ENCODE measurements around the gene PCK2.

PCK2 gene

DNA sequence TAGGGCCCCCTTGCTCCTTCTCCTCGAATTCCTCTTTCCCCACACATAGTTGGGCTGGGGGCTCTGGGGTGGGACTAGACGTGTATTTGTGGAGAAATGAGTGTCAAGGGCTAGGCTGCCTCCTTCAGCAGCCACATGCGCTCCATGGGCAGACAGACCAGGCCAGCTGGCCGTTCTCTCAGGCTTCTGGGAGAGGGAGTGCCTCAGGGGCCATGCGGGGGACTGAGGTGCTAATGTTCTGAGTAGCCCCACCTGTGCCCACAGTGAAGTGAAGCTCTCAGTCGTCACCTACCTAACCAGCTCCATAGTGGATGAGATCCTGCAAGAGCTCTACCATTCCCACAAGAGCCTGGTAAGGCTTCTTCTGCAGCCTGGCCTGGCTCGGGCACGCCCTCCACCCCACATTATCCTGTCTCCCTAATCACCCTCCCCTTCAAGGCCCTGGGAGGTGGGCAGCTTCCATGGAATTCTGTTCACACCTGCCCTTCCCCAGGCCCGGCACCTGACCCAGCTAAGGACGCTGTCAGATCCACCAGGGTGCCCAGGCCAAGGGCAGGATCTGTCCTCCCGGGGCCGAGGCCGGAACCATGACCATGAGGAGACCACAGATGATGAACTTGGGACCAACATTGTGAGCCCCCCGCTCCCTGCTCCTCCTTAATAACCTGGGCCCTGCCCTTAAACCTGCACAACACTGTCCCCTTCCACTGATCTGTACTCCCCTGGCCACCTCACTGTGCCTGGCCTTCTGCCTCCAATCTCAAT lies 31.7 kb upstream of the PCK2 start:
- DNase-seq, result no peak

DNA sequence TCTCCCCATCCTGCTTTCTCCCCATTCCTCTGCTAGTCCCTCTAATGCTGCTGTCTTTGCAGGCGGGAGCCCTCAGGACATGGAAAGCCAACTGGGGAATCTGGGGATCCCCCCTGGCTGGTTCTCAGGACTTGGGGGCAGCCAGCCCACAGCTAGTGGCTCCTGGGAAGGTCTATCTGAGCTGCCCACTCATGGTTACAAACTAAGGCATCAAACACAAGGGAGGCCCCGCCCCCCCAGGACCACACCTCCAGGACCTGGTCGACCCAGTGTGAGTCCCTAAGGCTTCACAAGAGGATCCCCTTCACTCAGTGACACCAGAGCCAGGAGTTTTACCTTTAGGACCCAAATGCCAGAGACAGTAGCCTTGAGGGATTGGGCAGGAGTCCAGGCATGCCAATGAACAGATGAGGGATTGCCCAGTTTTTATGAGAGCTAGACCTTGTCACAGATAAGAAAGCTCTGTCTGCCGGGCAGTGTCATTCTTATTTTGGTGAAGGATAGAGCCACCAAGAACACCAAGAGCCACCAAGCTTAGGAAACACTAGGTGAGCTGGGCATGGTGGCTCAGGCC lies 30.8 kb upstream of the PCK2 start:
- no peak for DNase-seq

DNA sequence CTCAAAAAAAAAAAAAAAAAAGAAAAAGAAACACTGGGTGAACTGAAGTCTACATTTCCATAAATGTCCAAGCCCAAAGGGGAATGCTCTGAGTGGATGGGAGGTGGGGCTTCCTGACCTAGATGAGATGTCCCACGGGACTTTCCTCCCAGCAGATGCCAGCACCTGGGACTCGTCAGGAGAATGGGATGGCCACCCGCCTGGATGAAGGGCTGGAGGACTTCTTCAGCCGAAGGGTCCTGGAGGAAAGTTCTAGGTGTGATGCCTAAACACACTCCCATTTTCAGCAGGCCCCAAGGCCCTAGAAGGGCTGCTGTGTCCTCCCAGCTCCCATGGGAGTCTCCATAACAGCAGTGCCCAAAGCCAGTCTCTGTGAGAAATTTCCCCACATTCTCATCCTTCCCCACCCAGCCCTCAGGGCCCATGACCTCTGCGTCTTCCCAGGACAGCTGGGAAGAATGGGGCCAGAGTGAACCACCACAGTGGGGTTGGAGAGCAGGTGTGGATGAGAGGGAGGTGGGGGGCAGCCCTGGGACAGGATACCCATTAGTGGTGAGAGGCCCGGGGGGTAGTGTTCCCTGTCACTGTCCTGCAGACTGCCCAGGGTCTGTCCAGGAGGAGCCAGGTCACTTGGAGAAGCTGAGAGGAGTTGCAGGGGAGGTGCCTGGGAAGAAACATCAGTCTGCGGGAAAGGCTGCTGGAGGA lies 29.9 kb upstream of the PCK2 start:
- DNase-seq, result no peak

DNA sequence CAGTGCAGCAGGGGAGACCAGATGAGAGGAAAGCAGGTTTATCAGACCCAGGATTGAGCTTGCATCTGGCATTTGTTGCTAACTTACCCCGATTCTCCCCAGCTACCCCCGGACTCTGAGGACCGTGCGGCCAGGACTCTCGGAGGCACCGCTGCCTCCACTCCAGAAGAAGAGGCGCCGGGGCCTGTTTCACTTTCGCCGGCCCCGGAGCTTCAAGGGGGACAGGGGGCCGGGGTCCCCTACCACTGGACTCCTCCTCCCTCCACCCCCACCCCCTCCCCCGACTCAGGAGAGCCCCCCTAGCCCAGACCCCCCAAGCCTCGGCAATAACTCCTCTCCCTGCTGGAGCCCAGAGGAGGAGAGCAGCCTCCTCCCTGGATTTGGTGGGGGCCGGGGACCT lies 29.3 kb upstream of the PCK2 start:
- DNase-seq, result no peak

DNA sequence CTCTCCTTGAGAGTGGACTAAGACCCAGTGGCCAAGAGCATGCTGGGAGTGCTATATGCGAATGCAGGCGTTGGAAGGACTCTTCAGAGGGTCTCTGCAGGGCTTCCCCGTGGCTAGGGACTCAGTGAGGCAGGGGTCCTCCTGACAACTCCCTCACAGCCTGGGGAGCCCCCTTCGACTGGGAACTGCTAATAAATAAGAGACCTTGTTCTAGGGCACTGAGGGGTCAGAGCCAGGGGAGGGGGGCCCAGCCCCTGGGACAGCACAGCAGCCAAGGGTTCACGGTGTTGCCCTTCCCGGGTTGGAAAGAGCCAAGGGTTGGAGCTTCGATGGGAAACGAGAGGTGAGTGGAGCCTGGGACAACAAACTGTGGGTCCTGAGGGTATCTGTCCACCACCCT lies 28.7 kb upstream of the PCK2 start:
- no peak for DNase-seq

DNA sequence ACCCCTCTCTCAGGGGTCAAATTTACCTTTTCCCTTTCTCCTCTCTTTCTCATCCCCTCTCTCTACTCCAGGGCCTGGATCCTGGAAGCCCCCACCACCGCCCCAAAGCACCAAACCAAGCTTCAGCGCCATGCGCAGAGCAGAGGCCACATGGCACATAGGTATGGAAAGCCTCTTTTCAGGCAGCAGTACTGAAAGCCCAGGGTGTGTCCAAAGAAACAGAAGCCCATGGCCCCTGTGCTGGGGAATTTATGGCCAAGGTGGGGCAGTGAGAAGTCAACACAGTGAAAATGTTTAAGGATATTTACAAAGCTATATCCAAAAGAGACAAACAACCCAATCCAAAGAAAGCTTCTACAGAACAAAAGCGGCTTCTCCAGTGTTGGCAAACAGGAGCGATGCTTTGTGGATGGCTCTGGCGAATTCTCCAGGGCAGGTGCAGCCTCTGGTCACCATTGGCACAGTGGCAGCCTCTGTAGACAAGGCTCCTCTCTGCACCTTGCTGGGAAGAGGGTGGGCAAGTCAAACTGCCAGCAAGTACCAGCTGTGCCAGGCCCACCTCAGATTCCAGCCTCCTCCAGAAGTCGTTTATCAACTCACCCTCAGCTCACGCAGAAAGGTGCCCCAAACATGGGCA lies 27.5 kb upstream of the PCK2 start:
- DNase-seq, result no peak

DNA sequence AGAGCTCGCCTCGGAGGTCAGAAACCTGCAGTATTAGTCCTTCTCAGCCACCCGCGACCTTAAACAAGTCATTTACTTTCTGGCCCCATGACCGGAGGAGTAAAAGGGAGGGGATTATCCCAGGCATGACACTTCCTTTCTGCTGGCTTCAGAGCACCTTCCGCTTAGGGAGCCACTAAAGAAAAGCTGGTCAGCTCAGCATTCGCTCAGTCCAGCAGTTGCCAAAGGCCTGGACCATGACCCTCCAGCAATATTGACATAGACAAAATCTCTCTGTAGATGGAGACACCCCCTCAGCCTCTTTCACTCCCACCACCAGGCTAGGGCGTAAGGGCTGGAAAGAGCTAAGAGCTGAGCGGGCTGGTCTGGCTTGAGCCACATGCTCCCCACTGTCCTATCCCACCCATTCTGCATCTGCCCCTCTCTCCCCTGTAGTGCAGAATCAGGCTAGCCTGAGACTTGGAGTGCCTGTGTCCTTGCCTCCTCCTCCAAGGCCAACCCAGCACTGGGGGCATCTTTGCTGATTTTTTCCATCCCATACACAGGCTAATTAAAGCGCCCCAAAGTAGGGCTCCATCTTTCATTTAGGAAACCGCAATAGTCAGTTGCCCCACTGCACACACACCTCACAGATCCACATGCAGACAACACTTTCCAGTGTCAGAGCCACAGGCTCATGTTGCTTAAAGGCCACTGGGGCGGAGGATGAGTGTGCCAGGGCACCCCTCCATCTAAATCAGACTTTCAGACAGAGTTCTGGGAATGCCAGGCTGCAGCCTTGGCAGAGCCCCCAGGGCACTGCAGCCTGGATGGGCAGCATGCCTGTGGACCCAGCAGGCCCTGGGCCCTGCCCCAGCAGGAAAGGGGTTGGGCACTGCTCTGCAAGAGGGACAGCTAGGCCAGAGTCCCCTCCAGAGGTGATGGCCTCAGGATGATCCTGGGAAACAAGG lies 26.7 kb upstream of the PCK2 start:
- DNase-seq, result no peak

DNA sequence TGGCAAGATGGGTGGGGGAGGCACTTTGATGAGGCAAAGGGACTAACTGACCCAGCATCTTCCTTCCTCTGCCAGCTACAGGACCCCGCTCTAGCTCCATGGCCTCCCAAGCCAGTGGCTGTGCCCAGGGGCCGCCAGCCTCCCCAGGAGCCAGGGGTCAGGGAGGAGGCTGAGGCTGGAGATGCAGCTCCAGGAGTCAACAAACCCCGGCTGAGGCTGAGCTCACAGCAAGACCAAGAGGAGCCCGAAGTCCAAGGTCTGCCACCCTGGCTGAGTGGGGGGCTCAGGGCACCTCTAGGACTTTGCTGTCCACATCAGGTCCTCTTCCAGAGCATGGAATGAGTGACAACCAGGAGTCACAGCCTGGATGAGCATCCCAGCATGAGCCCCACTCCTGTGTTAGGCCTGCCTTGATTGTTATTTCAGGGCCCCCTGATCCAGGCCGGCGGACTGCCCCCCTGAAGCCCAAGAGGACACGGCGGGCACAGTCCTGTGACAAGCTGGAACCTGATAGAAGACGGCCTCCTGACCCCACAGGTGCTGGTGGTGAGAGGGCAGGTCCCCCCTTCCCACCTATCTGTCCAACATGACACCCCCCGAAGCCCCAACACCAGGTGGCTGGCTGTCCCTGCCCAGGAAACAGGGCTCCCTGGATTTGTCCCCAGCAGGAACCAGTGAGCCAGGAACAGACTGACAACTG lies 25.2 kb upstream of the PCK2 start:
- DNase-seq, result no peak

DNA sequence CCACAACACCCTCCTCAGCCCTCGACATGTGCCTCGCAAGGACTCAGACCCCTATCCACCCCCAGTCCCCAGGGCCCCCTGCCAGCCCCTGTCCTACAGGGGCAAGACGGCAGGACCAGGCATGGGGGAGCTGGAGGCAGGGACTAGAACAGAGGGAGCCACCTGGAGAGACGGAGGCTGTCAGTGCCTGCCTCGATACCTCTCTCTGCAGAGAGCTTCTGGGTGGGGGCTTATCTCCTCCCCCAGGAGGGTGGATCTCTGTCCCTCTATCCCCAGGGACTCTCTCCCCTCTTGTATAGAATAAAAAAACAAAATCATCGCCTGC lies 24.7 kb upstream of the PCK2 start:
- no peak for DNase-seq

DNA sequence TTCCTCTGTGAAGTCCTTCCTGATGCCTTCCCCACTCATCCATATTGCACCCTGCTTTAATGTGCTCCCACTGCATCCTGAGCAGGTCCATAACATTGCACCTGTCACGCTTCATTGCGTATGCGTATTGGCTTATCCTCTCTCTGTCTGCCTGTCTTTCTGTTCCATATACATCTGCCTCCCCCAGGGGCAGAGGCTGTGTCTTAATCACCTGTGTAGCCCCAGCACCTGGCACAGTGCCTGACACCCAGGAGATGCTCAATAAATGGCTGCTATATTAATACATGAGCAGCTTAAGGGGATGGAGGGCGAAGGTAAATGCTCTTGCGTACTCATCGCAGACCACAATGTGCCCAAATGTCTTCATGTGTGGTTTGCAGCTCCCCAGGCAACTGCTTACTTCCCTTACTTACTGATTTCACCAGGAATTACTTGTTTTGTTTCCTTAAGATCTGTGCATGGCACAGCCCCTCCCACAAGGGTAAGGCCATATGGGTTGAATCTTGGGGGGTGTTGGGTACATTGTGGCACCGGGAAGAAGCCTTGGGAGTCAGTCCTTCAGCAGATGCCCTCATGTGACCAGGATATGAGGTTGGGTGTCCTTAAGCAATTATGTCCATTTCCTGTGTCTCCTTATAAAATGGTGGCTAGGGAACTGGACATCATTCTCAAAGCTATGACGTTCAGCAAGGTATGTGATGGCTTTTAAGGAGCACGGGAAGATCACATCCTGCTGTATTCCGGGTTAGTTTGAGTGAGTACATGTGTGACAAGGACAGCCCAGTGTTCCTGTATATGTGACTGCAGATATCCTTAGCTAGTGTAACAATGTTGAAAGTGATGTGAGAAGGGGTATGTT lies 23.6 kb upstream of the PCK2 start:
- no peak for DNase-seq

DNA sequence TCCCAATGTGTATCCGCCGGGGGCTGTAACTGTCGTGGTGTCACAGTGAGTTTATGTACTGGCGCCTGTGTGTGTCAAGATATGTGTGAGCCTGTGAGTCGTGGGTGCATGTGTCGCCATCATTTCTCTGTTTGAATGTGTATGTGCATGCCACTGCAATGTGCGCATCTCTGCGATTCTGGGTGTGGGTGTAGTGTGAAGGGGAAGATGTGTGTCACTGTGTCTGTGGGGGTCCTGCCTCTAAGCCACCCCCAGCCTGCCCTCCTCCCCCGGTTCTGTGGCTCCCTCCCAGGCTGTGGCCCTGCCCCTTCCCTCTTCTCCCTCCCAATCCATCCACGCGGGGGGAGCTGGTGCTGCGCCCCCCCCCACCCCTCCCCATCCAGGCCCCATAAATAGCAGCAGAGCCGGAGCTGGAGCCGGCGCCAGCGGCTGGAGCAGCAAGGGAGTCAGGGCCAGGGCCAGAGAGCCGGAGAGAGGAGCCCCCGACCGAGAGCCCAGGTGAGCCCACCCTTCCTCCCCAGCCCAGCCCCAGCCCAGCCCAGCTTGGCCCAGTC lies 22.9 kb upstream of the PCK2 start, which contains the start of gene CPNE6:
TSS of gene CPNE6 (plus strand) at position 419 of the 554 bp plus-strand sequence. CDS start 1,375 bp downstream, outside the sequence.
- DNase-seq, result no peak

DNA sequence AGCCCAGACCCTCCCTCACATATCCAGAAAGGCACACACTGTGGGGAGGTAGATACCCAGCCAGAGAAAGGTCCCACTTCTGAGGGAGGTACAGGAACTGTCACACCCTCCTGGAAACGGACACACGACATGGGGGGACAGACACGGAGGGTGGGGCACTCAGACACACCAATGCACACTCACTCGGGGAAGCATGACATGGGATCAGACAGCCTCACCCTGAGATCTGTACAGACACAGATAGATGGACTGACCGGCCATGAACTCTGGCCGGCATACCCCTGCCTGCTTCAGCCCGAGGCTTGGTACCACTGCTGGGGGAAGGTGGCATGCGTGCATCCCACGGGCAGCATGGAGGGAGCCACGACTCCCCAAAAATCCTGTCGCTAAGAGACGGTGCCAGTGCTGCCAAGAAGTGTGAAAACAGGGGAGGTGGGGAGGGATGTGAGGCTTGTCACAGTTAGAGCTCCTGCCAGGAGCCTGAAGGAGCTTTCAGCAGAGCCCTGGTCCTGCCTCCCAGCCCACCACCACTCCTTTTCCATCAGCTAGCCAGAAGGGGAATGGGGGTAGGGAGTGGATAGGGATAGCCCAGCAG lies 22.2 kb upstream of the PCK2 start:
- DNase-seq, result no peak

DNA sequence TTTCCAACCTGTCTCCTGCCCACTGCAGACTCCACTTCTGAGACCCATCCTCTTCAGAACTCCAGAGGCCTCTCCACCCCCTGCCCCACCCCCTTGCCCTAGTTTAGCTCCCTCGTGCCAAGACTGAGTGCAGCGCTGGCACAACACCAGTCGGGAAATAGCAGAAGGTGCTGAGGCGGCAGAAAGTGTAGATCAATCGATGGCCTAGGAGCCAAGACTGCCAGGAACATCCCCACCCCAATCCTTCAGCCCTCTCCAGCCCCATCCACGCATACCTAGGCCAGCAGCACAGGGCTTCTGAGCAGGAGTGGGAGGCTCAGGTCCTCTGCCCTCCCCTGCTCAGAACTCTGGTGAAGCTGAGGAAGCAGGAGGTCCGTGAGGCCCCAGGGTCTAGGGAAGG lies 21.7 kb upstream of the PCK2 start:
- no peak for DNase-seq

DNA sequence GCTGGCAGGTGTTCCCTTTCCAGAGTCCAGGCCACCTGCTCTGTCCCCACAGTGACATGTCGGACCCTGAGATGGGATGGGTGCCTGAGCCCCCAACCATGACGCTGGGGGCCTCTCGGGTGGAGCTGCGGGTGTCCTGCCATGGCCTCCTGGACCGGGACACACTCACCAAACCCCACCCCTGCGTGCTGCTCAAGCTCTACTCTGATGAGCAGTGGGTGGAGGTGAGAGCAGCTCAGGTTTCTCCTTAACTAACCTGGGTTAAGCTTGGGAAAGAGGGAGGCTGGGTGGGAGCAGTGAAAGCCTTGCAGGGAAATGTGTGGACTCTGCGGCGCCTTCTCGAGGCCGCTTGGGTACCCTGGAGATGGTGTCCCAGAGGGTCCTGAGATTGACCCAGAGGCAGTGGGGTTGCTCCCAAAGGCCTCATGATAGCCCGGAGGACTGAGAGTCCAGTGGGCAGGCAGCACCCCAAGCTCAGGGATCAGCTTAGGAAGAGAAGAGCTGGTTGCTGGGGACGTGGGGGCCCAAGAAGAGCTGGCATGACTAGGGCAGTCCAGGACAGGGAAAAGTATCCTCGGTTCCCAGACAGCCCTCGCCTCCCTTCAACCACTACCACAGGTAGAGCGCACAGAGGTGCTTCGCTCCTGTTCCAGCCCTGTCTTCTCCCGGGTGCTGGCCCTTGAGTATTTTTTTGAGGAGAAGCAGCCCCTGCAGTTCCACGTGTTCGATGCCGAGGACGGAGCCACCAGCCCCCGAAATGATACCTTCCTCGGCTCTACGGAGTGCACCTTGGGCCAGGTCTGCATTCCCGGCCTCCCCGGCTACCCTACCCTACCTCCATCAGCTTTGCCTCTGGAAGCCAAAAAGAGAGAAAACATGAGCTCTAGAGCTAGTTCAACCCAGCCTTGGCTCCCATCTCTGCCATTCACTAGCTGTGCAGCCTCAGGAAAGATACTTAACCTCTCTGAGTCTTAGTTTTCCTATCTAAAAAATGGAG lies 20.9 kb upstream of the PCK2 start:
- no peak for DNase-seq

DNA sequence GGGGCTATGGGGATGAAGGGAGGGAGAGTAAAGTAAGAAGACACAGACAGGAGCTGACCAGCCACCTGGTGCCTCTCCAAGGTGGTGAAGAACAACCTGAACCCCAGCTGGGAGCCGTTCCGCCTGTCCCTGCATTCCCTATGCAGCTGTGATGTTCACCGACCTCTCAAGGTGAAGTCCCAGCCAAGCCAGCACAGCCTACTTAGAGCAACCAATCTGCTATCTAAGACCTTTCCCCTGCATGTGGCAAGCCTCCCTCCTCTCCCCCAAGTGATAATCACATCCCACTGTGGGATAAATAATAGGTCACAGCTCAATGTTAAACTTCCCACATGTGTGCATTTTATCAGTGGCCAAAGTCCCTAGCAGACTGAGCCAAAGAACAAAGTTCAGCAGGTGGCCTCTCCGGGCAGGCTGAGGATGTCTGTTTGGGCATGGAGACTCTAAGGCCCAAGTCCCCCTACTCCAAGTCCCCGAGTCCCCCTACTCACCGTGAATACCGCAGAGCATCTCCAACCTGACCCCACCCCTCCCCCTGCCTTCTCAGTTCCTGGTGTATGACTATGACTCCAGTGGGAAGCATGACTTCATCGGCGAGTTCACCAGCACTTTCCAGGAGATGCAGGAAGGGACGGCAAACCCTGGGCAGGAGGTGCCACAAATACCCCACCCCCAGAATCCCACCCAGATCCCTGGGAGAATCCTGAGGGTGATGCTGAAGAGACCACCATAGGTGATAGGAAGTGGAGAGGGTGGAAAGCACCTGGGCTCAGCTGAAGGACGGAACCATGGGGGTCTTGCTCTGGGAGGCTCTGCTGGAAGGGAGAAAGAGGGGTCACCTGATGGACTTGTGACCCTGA lies 19.3 kb upstream of the PCK2 start:
- no peak for DNase-seq

DNA sequence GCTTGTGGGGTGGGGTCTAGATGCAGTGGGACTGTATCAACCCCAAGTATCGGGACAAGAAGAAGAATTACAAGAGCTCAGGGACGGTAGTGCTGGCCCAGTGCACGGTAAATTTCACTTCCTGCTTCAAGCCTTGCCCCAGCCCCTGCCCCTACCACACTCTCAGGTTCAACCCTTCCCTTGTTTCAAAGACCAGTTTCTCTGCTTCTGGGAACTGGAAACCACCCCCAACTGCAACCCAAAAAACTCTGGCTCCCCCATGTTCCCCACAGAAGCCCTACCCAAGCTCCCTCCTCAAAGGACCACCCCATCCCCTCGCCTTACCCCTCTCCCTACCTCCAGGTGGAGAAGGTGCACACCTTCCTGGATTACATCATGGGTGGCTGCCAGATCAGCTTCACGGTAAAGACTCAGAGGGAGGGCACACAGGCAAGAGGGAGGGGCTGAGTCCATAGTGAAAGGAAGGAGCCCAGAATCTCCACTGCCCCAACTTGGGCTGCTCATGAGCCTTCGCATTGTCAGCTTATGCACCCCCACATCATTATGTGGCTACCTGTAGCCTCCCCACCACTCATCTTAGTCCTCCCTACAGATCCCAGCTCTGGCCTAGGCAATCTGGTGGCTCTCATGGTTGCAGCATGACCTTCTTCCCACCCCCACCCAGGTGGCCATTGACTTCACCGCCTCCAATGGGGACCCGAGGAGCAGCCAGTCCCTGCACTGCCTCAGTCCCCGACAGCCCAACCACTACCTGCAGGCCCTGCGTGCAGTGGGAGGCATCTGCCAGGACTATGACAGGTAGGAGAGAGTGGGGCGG lies 18.4 kb upstream of the PCK2 start:
- DNase-seq, result no peak

DNA sequence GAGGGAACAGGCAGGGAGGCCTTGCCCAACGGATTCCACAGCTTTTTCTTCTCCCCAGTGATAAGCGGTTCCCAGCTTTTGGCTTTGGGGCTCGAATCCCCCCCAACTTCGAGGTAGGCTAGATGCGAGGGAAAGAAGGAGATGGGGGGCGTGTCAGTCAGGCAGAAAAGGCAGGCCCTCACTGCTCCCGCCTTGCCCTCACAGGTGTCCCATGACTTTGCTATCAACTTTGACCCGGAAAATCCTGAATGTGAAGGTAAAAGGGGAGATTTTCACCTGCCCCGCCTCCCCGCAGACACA lies 17.9 kb upstream of the PCK2 start:
- DNase-seq, result no peak

Data from NCI-H1417 treated with DMSO at 0.1 percent for 48 hours (cell line).